ENCODE results near the gene AUTS2. TPM values are rescaled to one million over a fixed set of nuclear protein-coding genes. Genes with fewer than 3 reads are reported as not detected.

The AUTS2 gene
- total and polyA plus RNA-seq, 9 of the 15 experiments (the other 6 are each of a cell fraction or from before 2014, with no cell fraction given), result 0.58 TPM; not detected in 8

DNA sequence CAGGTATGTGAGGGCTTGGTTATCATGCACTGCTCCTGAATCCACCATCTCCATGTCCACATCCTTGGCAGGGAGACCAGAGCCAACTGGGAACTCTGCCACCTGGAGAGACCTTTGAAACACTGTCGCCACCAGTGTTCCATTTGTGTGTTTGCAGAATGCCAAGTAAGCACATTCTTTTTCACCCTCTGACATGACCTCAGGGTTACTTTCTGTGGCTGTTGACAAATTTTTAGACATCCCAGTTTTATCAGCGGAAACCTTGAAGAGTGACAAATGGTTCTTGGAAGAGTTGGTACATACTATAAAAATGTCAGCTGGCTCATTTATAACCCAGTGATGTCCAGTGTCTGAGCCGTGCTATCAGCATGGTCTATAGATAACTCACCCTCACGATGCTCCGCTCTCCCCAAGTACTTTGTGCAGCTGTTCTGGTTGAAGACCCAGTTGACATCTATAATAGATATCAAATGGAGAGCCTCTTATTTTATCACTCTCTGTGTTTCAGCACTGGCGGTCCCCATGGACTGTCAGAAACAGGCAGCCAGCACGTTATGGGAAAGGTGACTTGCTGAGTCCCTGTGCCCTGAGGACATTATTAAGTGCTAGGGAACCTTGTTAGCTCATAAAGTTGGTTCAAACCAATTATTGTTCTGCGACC is 970.5 kb downstream of the AUTS2 start (continued):
- TF ChIP-seq, protein P1, sequence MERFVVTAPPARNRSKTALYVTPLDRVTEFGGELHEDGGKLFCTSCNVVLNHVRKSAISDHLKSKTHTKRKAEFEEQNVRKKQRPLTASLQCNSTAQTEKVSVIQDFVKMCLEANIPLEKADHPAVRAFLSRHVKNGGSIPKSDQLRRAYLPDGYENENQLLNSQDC (CRISPR knock-in tag; IDR thresholded peaks at IDR 0.05), result no peak
- TF ChIP-seq PML (IDR thresholded peaks at IDR 0.05; ENCODE audit: low read length) (peak; percentile 53; the same call in 1 of the 2 replicates), JUND (IDR thresholded peaks at IDR 0.05; ENCODE audit: borderline replicate concordance, low read depth, low read length) (peak; percentile 70), JUND (tag; IDR thresholded peaks at IDR 0.05; ENCODE audit: borderline replicate concordance, low read depth, low read length) (peak; percentile 74; the same call in 1 of the 3 replicates), SMAD1 (IDR thresholded peaks at IDR 0.05; ENCODE audit: low read depth, low read length, partially characterized antibody) (peak; percentile 26), CEBPG (CRISPR knock-in tag; IDR thresholded peaks at IDR 0.05) (no peak), CEBPG (tag; conservative IDR thresholded peaks at IDR 0.05 in 1 of 2, IDR thresholded peaks at IDR 0.05 in 1 of 2) (peak; percentile 72 to 86), NCOR1 (IDR thresholded peaks at IDR 0.05) (peak; percentile 90), LEF1 (IDR thresholded peaks at IDR 0.05) (peak; percentile 94), CREB1 (IDR thresholded peaks at IDR 0.05) (peak; percentile 27; the same call in 1 of the 2 replicates), CREB1 (CRISPR knock-in tag; IDR thresholded peaks at IDR 0.05) (no peak), MECOM (CRISPR knock-in tag; IDR thresholded peaks at IDR 0.05) (peak; percentile 98), RBM22 (IDR thresholded peaks at IDR 0.05; ENCODE audit: low read depth, low read length, poor library complexity, severe bottlenecking) (no peak), FOXK2 (conservative IDR thresholded peaks at IDR 0.05 in 1 of 2, IDR thresholded peaks at IDR 0.05 in 1 of 2; ENCODE audit: low read depth in 2 of 2) (peak; percentile 83 to 84; a peak in 3 of 4 replicates), PHF8 (IDR thresholded peaks at IDR 0.05; ENCODE audit: borderline replicate concordance, low read length) (no peak), HDAC3 (IDR thresholded peaks at IDR 0.05; ENCODE audit: borderline replicate concordance, partially characterized antibody) (peak; percentile 91), CEBPB (tag; IDR thresholded peaks at IDR 0.05) (peak; percentile 71), BCOR (IDR thresholded peaks at IDR 0.05) (0 out of 2 replicates have a peak, but pooled peaks have one; percentile 20), CXXC5 (CRISPR knock-in tag; IDR thresholded peaks at IDR 0.05) (peak; percentile 69), SP1 (CRISPR knock-in tag; IDR thresholded peaks at IDR 0.05) (no peak), SMARCA5 (IDR thresholded peaks at IDR 0.05) (0 out of 2 replicates have a peak, but pooled peaks have one; percentile 43), CTBP1 (IDR thresholded peaks at IDR 0.05; ENCODE audit: borderline replicate concordance) (peak; percentile 81), ZNF431 (CRISPR knock-in tag; IDR thresholded peaks at IDR 0.05) (no peak), ZNF778 (CRISPR knock-in tag; IDR thresholded peaks at IDR 0.05) (no peak), FOSL1 (tag; conservative IDR thresholded peaks at IDR 0.05) (peak; percentile 66)
- TF ChIP-seq, protein P2, sequence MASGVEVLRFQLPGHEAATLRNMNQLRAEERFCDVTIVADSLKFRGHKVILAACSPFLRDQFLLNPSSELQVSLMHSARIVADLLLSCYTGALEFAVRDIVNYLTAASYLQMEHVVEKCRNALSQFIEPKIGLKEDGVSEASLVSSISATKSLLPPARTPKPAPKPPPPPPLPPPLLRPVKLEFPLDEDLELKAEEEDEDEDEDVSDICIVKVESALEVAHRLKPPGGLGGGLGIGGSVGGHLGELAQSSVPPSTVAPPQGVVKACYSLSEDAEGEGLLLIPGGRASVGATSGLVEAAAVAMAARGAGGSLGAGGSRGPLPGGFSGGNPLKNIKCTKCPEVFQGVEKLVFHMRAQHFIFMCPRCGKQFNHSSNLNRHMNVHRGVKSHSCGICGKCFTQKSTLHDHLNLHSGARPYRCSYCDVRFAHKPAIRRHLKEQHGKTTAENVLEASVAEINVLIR (CRISPR knock-in tag; IDR thresholded peaks at IDR 0.05), result 0 out of 2 replicates have a peak, but pooled peaks have one; percentile 19
- TF ChIP-seq, protein P3, sequence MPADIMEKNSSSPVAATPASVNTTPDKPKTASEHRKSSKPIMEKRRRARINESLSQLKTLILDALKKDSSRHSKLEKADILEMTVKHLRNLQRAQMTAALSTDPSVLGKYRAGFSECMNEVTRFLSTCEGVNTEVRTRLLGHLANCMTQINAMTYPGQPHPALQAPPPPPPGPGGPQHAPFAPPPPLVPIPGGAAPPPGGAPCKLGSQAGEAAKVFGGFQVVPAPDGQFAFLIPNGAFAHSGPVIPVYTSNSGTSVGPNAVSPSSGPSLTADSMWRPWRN (IDR thresholded peaks at IDR 0.05; ENCODE audit: low read depth), result peak; percentile 88
- TF ChIP-seq, protein P4, sequence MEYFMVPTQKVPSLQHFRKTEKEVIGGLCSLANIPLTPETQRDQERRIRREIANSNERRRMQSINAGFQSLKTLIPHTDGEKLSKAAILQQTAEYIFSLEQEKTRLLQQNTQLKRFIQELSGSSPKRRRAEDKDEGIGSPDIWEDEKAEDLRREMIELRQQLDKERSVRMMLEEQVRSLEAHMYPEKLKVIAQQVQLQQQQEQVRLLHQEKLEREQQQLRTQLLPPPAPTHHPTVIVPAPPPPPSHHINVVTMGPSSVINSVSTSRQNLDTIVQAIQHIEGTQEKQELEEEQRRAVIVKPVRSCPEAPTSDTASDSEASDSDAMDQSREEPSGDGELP (CRISPR knock-in tag; IDR thresholded peaks at IDR 0.05; ENCODE audit: borderline replicate concordance), result peak; percentile 38; the same call in 1 of the 2 replicates
